PC-3 (cell line): ENCODE results near the gene ARHGEF28.

ENCODE experiments used
- EZH2 ChIP-seq: fragments of 300-600 bp; sonication (generic); IDR thresholded peaks from one replicate; pipeline ENCODE4 v1.6.1; 2017; ENCODE audit warnings: antibody characterized with exemption, mild to moderate bottlenecking, low read length; ENCODE audit not compliant: unreplicated experiment
- EZH2phosphoT487 ChIP-seq: fragments of 300-600 bp; sonication (generic); IDR thresholded peaks from 2 replicates; pipeline ENCODE4 v1.6.1; 2018; ENCODE audit warnings: mild to moderate bottlenecking, antibody characterized with exemption, low read length, borderline replicate concordance
- TF ChIP-seq, protein P1 (sequence below): fragments of 300-600 bp; sonication (generic); conservative IDR thresholded peaks from 2 replicates; pipeline ENCODE4 v1.5.1; 2017; ENCODE audit warnings: antibody characterized with exemption, low read depth, mild to moderate bottlenecking, low read length

DNA sequence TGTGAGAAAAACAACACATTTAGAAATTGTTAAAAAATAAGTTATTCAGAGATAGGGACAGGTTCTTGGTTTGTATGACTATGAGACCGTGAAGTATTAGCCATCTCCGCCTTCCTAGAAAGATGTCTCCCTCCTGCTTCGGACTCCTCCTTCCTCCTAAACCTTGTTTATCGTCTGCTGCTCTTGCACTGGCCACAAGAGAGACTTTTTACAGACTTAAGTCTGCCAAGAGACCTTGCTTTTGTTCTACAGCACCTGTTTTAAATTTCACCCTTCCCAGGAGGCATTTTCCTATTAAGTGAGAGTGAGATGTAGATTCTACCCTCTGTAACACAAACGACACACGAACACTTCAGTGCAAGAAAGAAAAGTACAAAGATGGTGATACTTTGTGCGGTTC, 274.6 kb downstream of the ARHGEF28 start:
- TF ChIP-seq, protein P1, sequence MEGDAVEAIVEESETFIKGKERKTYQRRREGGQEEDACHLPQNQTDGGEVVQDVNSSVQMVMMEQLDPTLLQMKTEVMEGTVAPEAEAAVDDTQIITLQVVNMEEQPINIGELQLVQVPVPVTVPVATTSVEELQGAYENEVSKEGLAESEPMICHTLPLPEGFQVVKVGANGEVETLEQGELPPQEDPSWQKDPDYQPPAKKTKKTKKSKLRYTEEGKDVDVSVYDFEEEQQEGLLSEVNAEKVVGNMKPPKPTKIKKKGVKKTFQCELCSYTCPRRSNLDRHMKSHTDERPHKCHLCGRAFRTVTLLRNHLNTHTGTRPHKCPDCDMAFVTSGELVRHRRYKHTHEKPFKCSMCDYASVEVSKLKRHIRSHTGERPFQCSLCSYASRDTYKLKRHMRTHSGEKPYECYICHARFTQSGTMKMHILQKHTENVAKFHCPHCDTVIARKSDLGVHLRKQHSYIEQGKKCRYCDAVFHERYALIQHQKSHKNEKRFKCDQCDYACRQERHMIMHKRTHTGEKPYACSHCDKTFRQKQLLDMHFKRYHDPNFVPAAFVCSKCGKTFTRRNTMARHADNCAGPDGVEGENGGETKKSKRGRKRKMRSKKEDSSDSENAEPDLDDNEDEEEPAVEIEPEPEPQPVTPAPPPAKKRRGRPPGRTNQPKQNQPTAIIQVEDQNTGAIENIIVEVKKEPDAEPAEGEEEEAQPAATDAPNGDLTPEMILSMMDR: no peak
- TF ChIP-seq EZH2phosphoT487 (no peak), EZH2 (no peak)
